22Rv1 (cell line): ENCODE data around the gene SLC2A8.

Experiments used
- H3K27ac ChIP-seq: fragments of 450-650 bp; 2 replicates; pipeline ENCODE4 v1.5.1; 2017
- ZFX ChIP-seq: fragments of 450-650 bp; IDR thresholded peaks from 2 replicates; pipeline ENCODE4 v1.6.1; 2017; ENCODE audit warnings: antibody characterized with exemption, borderline replicate concordance
- TF ChIP-seq, protein P1 (sequence below): fragments of 450-650 bp; IDR thresholded peaks from 2 replicates; pipeline ENCODE4 v1.5.1; 2017; ENCODE audit warnings: mild to moderate bottlenecking

The SLC2A8 gene, protein sequence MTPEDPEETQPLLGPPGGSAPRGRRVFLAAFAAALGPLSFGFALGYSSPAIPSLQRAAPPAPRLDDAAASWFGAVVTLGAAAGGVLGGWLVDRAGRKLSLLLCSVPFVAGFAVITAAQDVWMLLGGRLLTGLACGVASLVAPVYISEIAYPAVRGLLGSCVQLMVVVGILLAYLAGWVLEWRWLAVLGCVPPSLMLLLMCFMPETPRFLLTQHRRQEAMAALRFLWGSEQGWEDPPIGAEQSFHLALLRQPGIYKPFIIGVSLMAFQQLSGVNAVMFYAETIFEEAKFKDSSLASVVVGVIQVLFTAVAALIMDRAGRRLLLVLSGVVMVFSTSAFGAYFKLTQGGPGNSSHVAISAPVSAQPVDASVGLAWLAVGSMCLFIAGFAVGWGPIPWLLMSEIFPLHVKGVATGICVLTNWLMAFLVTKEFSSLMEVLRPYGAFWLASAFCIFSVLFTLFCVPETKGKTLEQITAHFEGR

GRCh38 chr9:127396808-127397645 is at the start of gene SLC2A8:
Gene SLC2A8 (plus strand): TSS chr9:127397169. CDS start chr9:127397231, 62 bp downstream.
- H3K27ac ChIP-seq: peak within 1 kb of the TSS; percentile 68
- TF ChIP-seq, protein P1, sequence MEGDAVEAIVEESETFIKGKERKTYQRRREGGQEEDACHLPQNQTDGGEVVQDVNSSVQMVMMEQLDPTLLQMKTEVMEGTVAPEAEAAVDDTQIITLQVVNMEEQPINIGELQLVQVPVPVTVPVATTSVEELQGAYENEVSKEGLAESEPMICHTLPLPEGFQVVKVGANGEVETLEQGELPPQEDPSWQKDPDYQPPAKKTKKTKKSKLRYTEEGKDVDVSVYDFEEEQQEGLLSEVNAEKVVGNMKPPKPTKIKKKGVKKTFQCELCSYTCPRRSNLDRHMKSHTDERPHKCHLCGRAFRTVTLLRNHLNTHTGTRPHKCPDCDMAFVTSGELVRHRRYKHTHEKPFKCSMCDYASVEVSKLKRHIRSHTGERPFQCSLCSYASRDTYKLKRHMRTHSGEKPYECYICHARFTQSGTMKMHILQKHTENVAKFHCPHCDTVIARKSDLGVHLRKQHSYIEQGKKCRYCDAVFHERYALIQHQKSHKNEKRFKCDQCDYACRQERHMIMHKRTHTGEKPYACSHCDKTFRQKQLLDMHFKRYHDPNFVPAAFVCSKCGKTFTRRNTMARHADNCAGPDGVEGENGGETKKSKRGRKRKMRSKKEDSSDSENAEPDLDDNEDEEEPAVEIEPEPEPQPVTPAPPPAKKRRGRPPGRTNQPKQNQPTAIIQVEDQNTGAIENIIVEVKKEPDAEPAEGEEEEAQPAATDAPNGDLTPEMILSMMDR: no peak
- TF ChIP-seq ZFX: no peak

GRCh38 chr9:127347831-127348776 is 48.9 kb upstream of the SLC2A8 start:
- H3K27ac ChIP-seq: no peak overlapping the region
- no peak for TF ChIP-seq ZFX
- TF ChIP-seq, protein P1: peak; percentile 54

GRCh38 chr9:127349483-127350113 is 47.4 kb upstream of the SLC2A8 start:
- H3K27ac ChIP-seq: no peak overlapping the region
- TF ChIP-seq ZFX: no peak
- TF ChIP-seq, protein P1: no peak

DNA sequence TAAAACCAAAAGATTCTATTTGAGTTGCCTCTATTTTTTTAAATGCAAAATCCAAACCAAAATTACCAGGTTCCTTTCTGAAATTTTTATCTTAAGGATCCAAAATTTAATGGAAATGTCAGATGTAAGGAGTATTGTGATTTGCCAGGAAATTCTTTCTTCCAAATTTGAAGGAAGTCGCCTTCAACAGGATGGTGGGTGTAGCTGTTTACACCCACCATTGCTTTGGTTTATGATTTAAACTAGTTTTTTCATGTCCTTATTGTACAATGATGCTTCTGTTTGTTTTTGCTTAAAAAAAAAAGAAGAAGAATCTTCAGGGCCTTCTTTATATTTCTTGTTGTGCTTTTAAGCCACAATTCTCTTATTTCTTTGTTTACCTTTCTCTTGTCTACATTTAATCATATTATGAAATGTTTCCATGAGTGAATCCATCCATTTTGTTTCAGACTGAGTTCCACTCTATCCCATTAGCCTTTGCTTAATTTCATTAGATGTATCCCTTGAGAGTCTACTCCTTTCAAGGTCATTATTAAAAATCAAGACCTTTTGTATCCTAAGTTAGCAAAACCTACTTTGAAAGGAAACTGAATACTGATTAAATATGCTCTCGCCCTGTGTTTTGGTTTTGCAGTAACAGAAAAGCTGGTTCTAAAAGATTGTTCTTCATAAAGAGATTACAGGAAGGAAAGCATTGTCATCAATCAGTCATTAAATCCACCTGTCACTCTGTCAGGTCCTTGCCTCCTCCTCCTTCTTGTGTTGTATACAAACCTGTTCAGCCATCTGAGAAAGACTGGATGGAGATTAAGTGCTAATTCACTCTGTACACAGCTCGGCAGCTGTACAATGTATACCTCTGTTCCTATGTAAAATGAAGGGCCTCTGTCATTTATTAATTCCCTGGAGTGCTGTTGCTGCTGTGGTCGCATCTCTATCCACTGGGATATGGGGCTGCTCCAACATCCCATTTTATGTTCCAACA is 45.5 kb upstream of the SLC2A8 start:
- TF ChIP-seq ZFX: no peak
- TF ChIP-seq, protein P1: no peak

DNA sequence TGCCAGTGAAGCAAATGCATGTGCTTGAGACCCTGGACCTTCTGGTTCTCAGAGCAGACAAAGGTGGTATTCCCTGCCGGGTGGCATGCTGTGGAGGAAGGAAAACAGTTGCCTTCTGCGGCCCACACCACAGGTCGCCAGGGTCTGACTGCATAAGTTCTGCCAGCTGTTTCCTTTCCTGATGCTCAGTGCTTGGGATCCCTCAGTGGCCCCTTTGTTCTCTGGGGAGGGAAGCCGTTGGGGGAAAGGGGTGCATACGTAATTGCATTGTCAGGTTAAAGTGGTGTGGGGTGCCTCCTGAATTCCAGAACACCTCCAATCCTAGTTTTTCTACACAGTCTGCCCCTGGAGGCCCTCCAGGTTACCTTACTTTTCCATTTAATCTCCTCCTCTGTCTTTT is 43.1 kb upstream of the SLC2A8 start:
- no peak overlapping the region for H3K27ac ChIP-seq
- TF ChIP-seq ZFX: no peak
- TF ChIP-seq, protein P1: no peak

More for the DNA sequence above, 45.5 kb upstream of the SLC2A8 start:
- H3K27ac ChIP-seq: no peak overlapping the region

DNA sequence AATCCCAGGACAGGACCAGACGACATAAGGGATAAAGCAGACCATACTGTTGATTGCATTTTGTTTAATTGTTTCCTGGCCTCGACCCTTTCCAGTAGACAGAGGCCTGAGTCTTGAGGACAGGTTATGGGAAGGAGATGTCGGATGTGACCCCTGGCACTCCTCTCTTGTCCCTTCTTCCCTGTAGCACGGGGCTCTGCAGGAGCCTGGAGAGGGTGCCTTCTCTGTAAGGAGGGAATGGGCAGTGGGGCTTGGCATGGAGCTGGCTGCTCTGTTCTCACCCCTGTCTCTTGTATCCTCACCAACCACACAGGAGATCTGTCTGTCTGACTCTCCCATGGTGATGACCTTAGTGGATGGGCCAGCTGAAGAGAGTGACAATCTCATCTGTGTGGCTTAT is 40.1 kb upstream of the SLC2A8 start:
- H3K27ac ChIP-seq: no peak overlapping the region
- no peak for TF ChIP-seq ZFX
- TF ChIP-seq, protein P1: no peak
